ENCODE data around the gene GM2A. TPM values are rescaled to one million over a fixed set of nuclear protein-coding genes. Genes with fewer than 3 reads are reported as not detected.

The GM2A gene
- 10 to 100 TPM; 14.7 to 38.5 (median 28.6) TPM for total RNA-seq
- 10 to 100 TPM; 18.5 to 52.8 TPM for polyA plus RNA-seq
- long read RNA-seq, donor 1, transcript GM2A-201 (4 exons, 3,896 nt) = major isoform, 6 of 18 reads
- long read RNA-seq, donor 1, partial matches to known transcripts = 0 of 18 reads
- long read RNA-seq, donor 1, other reads (novel, unspliced or antisense) = 12 of 18 reads
- long read RNA-seq, donor 2, transcript GM2A-201 (4 exons, 3,896 nt) = major isoform, 12 of 12 reads
- long read RNA-seq, donor 2, partial matches to known transcripts = 0 of 12 reads
- long read RNA-seq, donor 2, other reads (novel, unspliced or antisense) = 0 of 12 reads
- long read RNA-seq, donor 3, transcript GM2A-201 (4 exons, 3,896 nt) = major isoform, 11 of 27 reads
- long read RNA-seq, donor 3, partial matches to known transcripts = 0 of 27 reads
- long read RNA-seq, donor 3, other reads (novel, unspliced or antisense) = 16 of 27 reads

GRCh38 chr5:151252762-151253604 lies at the start of gene GM2A:
TSS of gene GM2A (plus strand) at chr5:151253185. CDS start at chr5:151253217, 32 bp downstream.
- no peaks in the 10 kb centered on the region for H3K36me3 ChIP-seq
- no peaks in the 10 kb centered on the region for H3K27me3 ChIP-seq
- TF ChIP-seq CTCF (IDR thresholded peaks at IDR 0.05) (no peak), EP300 (IDR thresholded peaks at IDR 0.05) (peak; percentile 46), POLR2A (IDR thresholded peaks at IDR 0.05) (peak; percentile 16)
- peak; percentile 99 for DNase-seq
- H3K27ac ChIP-seq = peak within 1 kb of the TSS in 1 of 2 donors; percentile 51
- H3K4me3 ChIP-seq = peak within 1 kb of the TSS; percentile 71
- no peaks in the 10 kb centered on the region for H3K9me3 ChIP-seq
- 0 to 1% (median 1%) methylated on average over 36 to 52 of the region's 52 CpGs for WGBS, 3 donors
- intact Hi-C loops (cut with DNase I) = loop anchor here in 2 of 4 donors (5.0 kb wide), 2 partner anchors 256 to 661 kb away; no protein-coding TSS in a partner anchor
- peaks cover 4% of the 10 kb centered on the region for H3K4me1 ChIP-seq (ENCODE audit: insufficient read depth)

- H3K9me3 ChIP-seq = no peaks in the 10 kb centered on the region
- H3K27ac ChIP-seq = no peak overlapping the region
- H3K27me3 ChIP-seq = no peaks in the 10 kb centered on the region
- 83 to 85% (median 84%) methylated on average over 5 of the region's 5 CpGs for WGBS, 3 donors
- no peak for DNase-seq
- peaks cover 4% of the 10 kb centered on the region for H3K4me1 ChIP-seq (ENCODE audit: insufficient read depth)
- no peak overlapping the region for H3K4me3 ChIP-seq
- intact Hi-C loops (cut with DNase I) = no loop called here
- no peak for TF ChIP-seq EP300 (IDR thresholded peaks at IDR 0.05)
- no peak for TF ChIP-seq CTCF (IDR thresholded peaks at IDR 0.05)
- no peak for TF ChIP-seq POLR2A (IDR thresholded peaks at IDR 0.05)
- no peaks in the 10 kb centered on the region for H3K36me3 ChIP-seq
These were observed 48.9 kb upstream of the GM2A start for GRCh38 chr5:151204051-151204450.

- Histone ChIP-seq H3K4me1 (ENCODE audit: insufficient read depth) (peaks cover 4% of the 10 kb centered on the region), H3K9me3 (no peaks in the 10 kb centered on the region), H3K27ac (no peak overlapping the region), H3K36me3 (no peaks in the 10 kb centered on the region), H3K4me3 (no peak overlapping the region), H3K27me3 (no peaks in the 10 kb centered on the region)
- intact Hi-C loops (cut with DNase I) = no loop called here
- no peak for TF ChIP-seq EP300 (IDR thresholded peaks at IDR 0.05)
- TF ChIP-seq CTCF (IDR thresholded peaks at IDR 0.05) = no peak
- no peak for TF ChIP-seq POLR2A (IDR thresholded peaks at IDR 0.05)
- 90 to 95% (median 90%) methylated on average over 10 of the region's 10 CpGs for WGBS, 3 donors
- no peak for DNase-seq
These were observed 47.6 kb upstream of the GM2A start for GRCh38 chr5:151205411-151205810.

- Histone ChIP-seq H3K36me3 (no peaks in the 10 kb centered on the region), H3K27ac (no peak overlapping the region), H3K4me1 (ENCODE audit: insufficient read depth) (peaks cover 4% of the 10 kb centered on the region), H3K9me3 (no peaks in the 10 kb centered on the region), H3K4me3 (no peak overlapping the region), H3K27me3 (no peaks in the 10 kb centered on the region)
- TF ChIP-seq POLR2A (IDR thresholded peaks at IDR 0.05) (no peak), CTCF (IDR thresholded peaks at IDR 0.05) (no peak), EP300 (IDR thresholded peaks at IDR 0.05) (no peak)
- 7 to 14% (median 10%) methylated on average over 5 of the region's 5 CpGs for WGBS, 3 donors
- DNase-seq = no peak
- intact Hi-C loops (cut with DNase I) = no loop called here
These were observed 44.5 kb upstream of the GM2A start for GRCh38 chr5:151208481-151208914.
